IMR-90 (cell line): ENCODE measurements around the gene WIPF2. TPM values are rescaled to one million over a fixed set of nuclear protein-coding genes. Genes with fewer than 3 reads are reported as not detected.

Experiments
- ATAC-seq: fragments of 200-7000 bp; cut with Tn5 transposase; 2 replicates; pipeline ENCODE4 v1.9.1; 2020; ENCODE audit warnings: low read depth, mild to moderate bottlenecking, moderate library complexity
- BruUV-seq: library from RNA; stranded (reverse); fragments of 400-500 nt; replicated peaks from 2 replicates; lab custom pipeline; 2021; lab: Mats Ljungman, UMichigan
- CTCF ChIA-PET: fragments of 300-600 bp; formaldehyde crosslinking; extraction: SDS; loops from one replicate; lab custom pipeline; 2021; ENCODE audit warnings: antibody characterized with exemption; lab: Yijun Ruan, JAX
- POLR2A ChIA-PET: fragments of 300-600 bp; sonication (Branson Sonifier 250); formaldehyde crosslinking; loops from one replicate; lab custom pipeline; 2022; ENCODE audit warnings: antibody characterized with exemption; ENCODE audit not compliant: unreplicated experiment; lab: Charles Lee
- DNase-seq: peaks from one replicate; pipeline ENCODE4 v3.0.0; 2013
- H2AFZ ChIP-seq: replicated peaks from 2 replicates; pipeline ENCODE3; 2013; ENCODE audit warnings: low read length, mild to moderate bottlenecking; ENCODE audit not compliant: poor library complexity
- H2AK5ac ChIP-seq: 2 replicates; pipeline ENCODE4 v1.6.1; 2013; ENCODE audit warnings: low read depth, low read length, inconsistent platforms
- H2AK9ac ChIP-seq: replicated peaks from 2 replicates; pipeline ENCODE3; 2013; ENCODE audit warnings: mild to moderate bottlenecking, low read depth, low read length, moderate library complexity; ENCODE audit not compliant: poor library complexity
- H2BK120ac ChIP-seq: 2 replicates; pipeline ENCODE4 v1.6.1; 2013; ENCODE audit warnings: low read depth, low read length, inconsistent platforms
- H2BK15ac ChIP-seq: 3 replicates; pipeline ENCODE4 v1.6.1; 2013; ENCODE audit warnings: low read depth, low read length, inconsistent platforms
- H2BK20ac ChIP-seq: 2 replicates; pipeline ENCODE4 v1.6.1; 2013; ENCODE audit warnings: low read depth, mild to moderate bottlenecking, inconsistent platforms, low read length, moderate library complexity
- H2BK5ac ChIP-seq: 2 replicates; pipeline ENCODE4 v1.6.1; 2013; ENCODE audit warnings: mild to moderate bottlenecking, low read depth, low read length, inconsistent platforms; ENCODE audit not compliant: poor library complexity, severe bottlenecking
- H3K14ac ChIP-seq: replicated peaks from 2 replicates; pipeline ENCODE4 v1.6.1; 2013; ENCODE audit warnings: low read depth, low read length, inconsistent platforms
- H3K18ac ChIP-seq: 2 replicates; pipeline ENCODE4 v1.6.1; 2013; ENCODE audit warnings: low read depth, low read length, control low read depth
- H3K23ac ChIP-seq: 2 replicates; pipeline ENCODE4 v1.6.1; 2013; ENCODE audit warnings: low read depth, low read length, inconsistent platforms
- H3K27ac ChIP-seq: 2 replicates; pipeline ENCODE4 v1.5.1; 2013; ENCODE audit warnings: mild to moderate bottlenecking, control low read depth, low read length; ENCODE audit not compliant: insufficient read depth
- H3K27me3 ChIP-seq: 2 replicates; pipeline ENCODE4 v1.6.1; 2013; ENCODE audit warnings: low read length; ENCODE audit not compliant: control insufficient read depth, insufficient read depth
- H3K36me3 ChIP-seq: 2 replicates; pipeline ENCODE4 v1.6.1; 2013; ENCODE audit warnings: low read length, mixed read lengths; ENCODE audit not compliant: control insufficient read depth, insufficient read depth
- H3K4ac ChIP-seq: 2 replicates; pipeline ENCODE4 v1.6.1; 2013; ENCODE audit warnings: low read depth, low read length, inconsistent platforms
- H3K4me1 ChIP-seq: 2 replicates; pipeline ENCODE4 v1.6.1; 2013; ENCODE audit warnings: low read length, mixed read lengths; ENCODE audit not compliant: control insufficient read depth, insufficient read depth
- H3K4me2 ChIP-seq: 2 replicates; pipeline ENCODE4 v1.6.1; 2013; ENCODE audit warnings: low read depth, mild to moderate bottlenecking, control low read depth, low read length, moderate library complexity
- H3K4me3 ChIP-seq: 2 replicates; pipeline ENCODE4 v1.5.1; 2013; ENCODE audit warnings: low read depth, mild to moderate bottlenecking, control low read depth, low read length, moderate library complexity; ENCODE audit not compliant: insufficient read depth
- H3K56ac ChIP-seq: 2 replicates; pipeline ENCODE4 v1.6.1; 2013; ENCODE audit warnings: low read length, inconsistent platforms; ENCODE audit not compliant: insufficient read depth; ENCODE audit errors: extremely low read depth
- H3K79me1 ChIP-seq, 2 experiments: 2 replicates each; pipeline ENCODE4 v1.6.1; 2013; ENCODE audit warnings: low read length in 2 of 2, inconsistent platforms in 1 of 2, low read depth in 1 of 2
- H3K9ac ChIP-seq: 2 replicates; pipeline ENCODE4 v1.6.1; 2013; ENCODE audit warnings: low read depth, low read length, control low read depth
- H3K9me1 ChIP-seq: 2 replicates; pipeline ENCODE4 v1.6.1; 2013; ENCODE audit warnings: low read length, inconsistent platforms; ENCODE audit not compliant: insufficient read depth
- H3K9me3 ChIP-seq: 2 replicates; pipeline ENCODE4 v1.6.1; 2013; ENCODE audit warnings: low read length; ENCODE audit not compliant: control insufficient read depth, insufficient read depth
- H4K20me1 ChIP-seq: 2 replicates; pipeline ENCODE4 v1.6.1; 2013; ENCODE audit warnings: low read length, inconsistent platforms; ENCODE audit not compliant: insufficient read depth
- H4K5ac ChIP-seq: 2 replicates; pipeline ENCODE4 v1.6.1; 2013; ENCODE audit warnings: mild to moderate bottlenecking, low read depth, low read length, control low read depth
- H4K8ac ChIP-seq, 2 experiments: 2 replicates each; pipeline ENCODE4 v1.6.1; 2013; ENCODE audit warnings: low read depth in 2 of 2, low read length in 2 of 2, control low read depth in 1 of 2, inconsistent platforms in 1 of 2
- H4K91ac ChIP-seq: 2 replicates; pipeline ENCODE4 v1.6.1; 2013; ENCODE audit warnings: low read depth, low read length, inconsistent platforms; ENCODE audit not compliant: insufficient read depth
- CEBPB ChIP-seq: IDR thresholded peaks from 2 replicates; pipeline ENCODE4 v1.6.1; 2012; ENCODE audit warnings: low read depth, low read length, improper control_type of control experiment
- CHD1 ChIP-seq: IDR thresholded peaks from 2 replicates; pipeline ENCODE4 v1.6.1; 2012; ENCODE audit warnings: low read depth, low read length, improper control_type of control experiment
- CTCF ChIP-seq: conservative IDR thresholded peaks from 2 replicates; pipeline ENCODE4 v1.5.1; 2012; ENCODE audit warnings: mild to moderate bottlenecking, low read depth, low read length, improper control_type of control experiment
- FOS ChIP-seq: fragments of 150-350 bp; IDR thresholded peaks from 2 replicates; pipeline ENCODE4 v1.6.1; 2016; ENCODE audit warnings: low read depth, low read length
- MAFK ChIP-seq: IDR thresholded peaks from 2 replicates; pipeline ENCODE4 v1.6.1; 2012; ENCODE audit warnings: low read depth, low read length, improper control_type of control experiment
- MAZ ChIP-seq: IDR thresholded peaks from 2 replicates; pipeline ENCODE4 v1.6.1; 2012; ENCODE audit warnings: low read depth, mild to moderate bottlenecking, low read length, improper control_type of control experiment, moderate library complexity, borderline replicate concordance
- MXI1 ChIP-seq: IDR thresholded peaks from 2 replicates; pipeline ENCODE4 v1.6.1; 2012; ENCODE audit warnings: low read depth, mild to moderate bottlenecking, low read length, moderate library complexity, borderline replicate concordance
- POLR2A ChIP-seq: IDR thresholded peaks from 2 replicates; pipeline ENCODE4 v1.6.1; 2012; ENCODE audit warnings: mild to moderate bottlenecking, low read depth, low read length
- RAD21 ChIP-seq: IDR thresholded peaks from 2 replicates; pipeline ENCODE4 v1.6.1; 2012; ENCODE audit warnings: low read length, improper control_type of control experiment
- SMC3 ChIP-seq: fragments of 150-350 bp; IDR thresholded peaks from 2 replicates; pipeline ENCODE4 v1.6.1; 2016; ENCODE audit warnings: low read depth, mild to moderate bottlenecking, antibody characterized with exemption, low read length, moderate library complexity
- USF2 ChIP-seq: fragments of 150-350 bp; IDR thresholded peaks from 2 replicates; pipeline ENCODE4 v1.6.1; 2017; ENCODE audit warnings: mild to moderate bottlenecking, antibody characterized with exemption, low read length, low read depth
- WGBS, 2 experiments: methylation state at CpG; one replicate each; pipeline versions ENCODE4 v1.1.5 to v1.1.7; 2013; ENCODE audit warnings: missing lambda C conversion rate in 2 of 2; ENCODE audit not compliant: insufficient read length in 1 of 2; ENCODE audit errors: extremely low coverage in 2 of 2; 5-methylcytosine and 5-hydroxymethylcytosine counted together
- dilution Hi-C: fragments of 300-500 bp; cut with HindIII; formaldehyde crosslinking; loops from one replicate; pipeline ENCODE4 v1.14.3; 2018; ENCODE audit warnings: low sequenced_read_pairs; ENCODE audit not compliant: unreplicated experiment
- in situ Hi-C: fragments of 300-500 bp; cut with MboI; formaldehyde crosslinking; loops from 3 replicates; pipeline ENCODE4 v1.14.3; 2019; ENCODE audit warnings: low sequenced_read_pairs, inconsistent platforms, mixed read lengths
- intact Hi-C: fragments of 100-400 bp; cut with micrococcal nuclease; formaldehyde crosslinking; loops from 2 replicates; pipeline ENCODE4 v1.10.0; 2022
- polyA plus RNA-seq, 3 experiments: library from polyadenylated mRNA; depleted of rRNA; stranded (reverse); fragments of >200 nt; gene quantifications; 2 replicates each; pipeline ENCODE4 v1.2.3, GENCODE V29; 2012; ENCODE audit warnings: low replicate concordance in 1 of 3
- total RNA-seq: library from RNA; depleted of rRNA; stranded (reverse); fragments of >200 nt; gene quantifications from 2 replicates; pipeline ENCODE4 v1.2.3, GENCODE V29; 2012
- TF ChIP-seq, protein P1 (sequence below): fragments of 150-350 bp; IDR thresholded peaks from 2 replicates; pipeline ENCODE4 v1.6.1; 2016; ENCODE audit warnings: low read depth, mild to moderate bottlenecking, low read length, moderate library complexity, borderline replicate concordance

WIPF2 gene
- total and polyA plus RNA-seq, 2 of the 4 experiments (the other 2 are of a cell fraction) = 2.0 to 8.9 TPM

DNA sequence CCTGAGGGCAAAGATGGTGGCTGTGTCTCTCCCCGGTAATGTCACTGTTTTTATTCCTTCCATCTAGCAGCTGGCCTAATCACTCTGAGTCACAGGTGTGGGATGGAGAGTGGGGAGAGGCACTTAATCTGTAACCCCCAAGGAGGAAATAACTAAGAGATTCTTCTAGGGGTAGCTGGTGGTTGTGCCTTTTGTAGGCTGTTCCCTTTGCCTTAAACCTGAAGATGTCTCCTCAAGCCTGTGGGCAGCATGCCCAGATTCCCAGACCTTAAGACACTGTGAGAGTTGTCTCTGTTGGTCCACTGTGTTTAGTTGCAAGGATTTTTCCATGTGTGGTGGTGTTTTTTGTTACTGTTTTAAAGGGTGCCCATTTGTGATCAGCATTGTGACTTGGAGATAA lies 47.4 kb upstream of the WIPF2 start:
- Histone ChIP-seq H3K56ac (no peak overlapping the region), H2BK20ac (no peak overlapping the region), H2AK5ac (no peak overlapping the region), H3K23ac (no peak overlapping the region), H3K79me1 (peaks cover 14 to 42% of the 10 kb centered on the region in 2 experiments), H2AK9ac (no peak overlapping the region), H3K27ac (no peak overlapping the region), H3K36me3 (peaks cover 58% of the 10 kb centered on the region), H2BK5ac (no peak overlapping the region), H4K91ac (no peak overlapping the region), H4K8ac (no peak overlapping the region), H3K4ac (no peak overlapping the region), H3K14ac (no peak overlapping the region), H4K5ac (no peak overlapping the region), H3K4me3 (no peak overlapping the region), H3K9me1 (peaks cover 4% of the 10 kb centered on the region; the same call in 1 of the 2 replicates), H3K4me1 (peaks cover 7% of the 10 kb centered on the region), H2BK15ac (no peak overlapping the region), H4K20me1 (peaks cover 10% of the 10 kb centered on the region; the same call in 1 of the 2 replicates), H3K27me3 (no peaks in the 10 kb centered on the region), H3K18ac (no peak overlapping the region), H2AFZ (no peak overlapping the region), H3K4me2 (no peak overlapping the region), H3K9me3 (no peaks in the 10 kb centered on the region), H3K9ac (no peak overlapping the region), H2BK120ac (no peak overlapping the region)
- peak; percentile 45 for DNase-seq
- TF ChIP-seq SMC3 (no peak), CEBPB (no peak), MXI1 (no peak), MAZ (no peak), CHD1 (no peak), FOS (no peak), RAD21 (no peak), CTCF (no peak), MAFK (no peak), POLR2A (no peak), USF2 (no peak)
- TF ChIP-seq, protein P1, sequence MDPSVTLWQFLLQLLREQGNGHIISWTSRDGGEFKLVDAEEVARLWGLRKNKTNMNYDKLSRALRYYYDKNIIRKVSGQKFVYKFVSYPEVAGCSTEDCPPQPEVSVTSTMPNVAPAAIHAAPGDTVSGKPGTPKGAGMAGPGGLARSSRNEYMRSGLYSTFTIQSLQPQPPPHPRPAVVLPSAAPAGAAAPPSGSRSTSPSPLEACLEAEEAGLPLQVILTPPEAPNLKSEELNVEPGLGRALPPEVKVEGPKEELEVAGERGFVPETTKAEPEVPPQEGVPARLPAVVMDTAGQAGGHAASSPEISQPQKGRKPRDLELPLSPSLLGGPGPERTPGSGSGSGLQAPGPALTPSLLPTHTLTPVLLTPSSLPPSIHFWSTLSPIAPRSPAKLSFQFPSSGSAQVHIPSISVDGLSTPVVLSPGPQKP = no peak
- WGBS, 2 experiments = no CpG with 5 or more reads among the region's 1 CpG
- ATAC-seq = no peak
- in situ Hi-C loops (no loop called here), intact Hi-C loops (no loop called here), dilution Hi-C loops (no loop called here)
- no TSS peak for BruUV-seq
- ChIA-PET CTCF (no interaction called here), POLR2A (no interaction called here)
